Tongue (tissue), 2 donors: ENCODE results near the gene ITIH2. TPM values are rescaled to one million over a fixed set of nuclear protein-coding genes. Genes with fewer than 3 reads are reported as not detected.
"Not testable (repeated sequence)": the region's sequence is repeated elsewhere in the genome, so short reads cannot be mapped to it uniquely, and the experiment has no call there.

Experiments
- DNase-seq: peaks from one replicate; pipeline ENCODE4 v3.0.0-alpha.2; 2015
- total RNA-seq: library from RNA; depleted of rRNA; stranded (reverse); fragments of >200 nt; gene quantifications from one replicate; pipeline ENCODE4 v1.2.3, GENCODE V29; 2014

Gene ITIH2
- total RNA-seq, 1 donor from 2014 or later = not detected

GRCh38 chr10:7750222-7750621 is 47.1 kb downstream of the ITIH2 start:
- no peak for DNase-seq

DNA sequence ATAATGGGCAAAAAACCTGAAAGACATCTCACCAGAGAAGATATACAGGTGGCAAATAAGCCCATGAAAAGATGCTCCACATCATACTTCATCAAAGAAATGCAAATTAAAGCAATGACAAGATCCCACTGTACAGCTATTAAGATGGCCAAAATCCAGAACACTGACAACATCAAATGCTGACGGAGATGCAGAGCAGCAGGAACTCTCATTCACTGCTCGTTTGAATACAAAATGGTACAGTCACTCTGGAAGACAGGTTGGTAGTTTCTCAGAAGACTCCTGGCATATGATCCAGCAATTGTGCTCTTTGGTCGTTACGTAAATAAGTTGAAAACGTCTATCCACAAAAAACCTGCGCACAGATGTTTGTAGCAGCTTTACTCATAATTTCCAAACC is 49.1 kb downstream of the ITIH2 start:
- no peak for DNase-seq

DNA sequence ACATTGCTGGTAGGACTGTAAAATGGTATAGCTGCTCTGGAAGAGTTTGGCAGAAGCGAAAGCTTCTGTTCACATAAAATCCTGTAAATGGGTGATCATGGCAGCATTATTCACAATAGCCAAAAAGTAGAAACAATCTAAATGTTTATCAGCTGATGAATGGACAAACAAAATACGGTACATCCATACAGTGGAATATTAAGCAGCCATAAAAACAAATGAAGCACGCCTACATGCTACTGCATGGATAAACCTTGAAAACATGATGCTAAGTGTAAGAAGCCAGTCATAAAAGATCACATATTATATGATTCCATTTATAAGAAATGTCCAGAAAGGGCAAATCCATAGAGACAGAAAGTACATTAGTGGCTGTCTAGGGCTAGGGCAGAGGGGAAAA is 52.0 kb downstream of the ITIH2 start:
- DNase-seq = no peak

- DNase-seq = no peak
These were observed 53.4 kb downstream of the ITIH2 start for GRCh38 chr10:7756360-7756992.

DNA sequence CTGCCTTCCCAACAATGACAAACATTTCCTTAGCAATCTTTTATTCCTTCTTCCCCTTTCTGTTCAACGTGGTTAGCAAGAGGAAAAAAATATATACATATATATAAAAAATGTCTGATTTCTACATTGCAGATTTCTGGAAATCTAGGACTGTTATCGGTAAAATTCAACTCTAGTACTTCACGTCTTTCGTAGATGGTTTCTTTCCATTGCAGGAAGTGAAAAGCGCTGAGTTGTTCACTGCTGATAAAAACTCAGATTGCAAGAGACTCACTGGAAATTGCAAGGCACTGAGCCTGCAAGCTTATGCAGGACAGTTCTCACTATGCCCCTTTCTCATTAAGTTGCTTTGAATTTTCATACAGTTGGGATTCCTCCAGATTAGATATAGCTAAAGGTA is 60.8 kb downstream of the ITIH2 start:
- DNase-seq = no peak

- DNase-seq = no peak
These were observed 63.1 kb downstream of the ITIH2 start for GRCh38 chr10:7766241-7766640.

DNA sequence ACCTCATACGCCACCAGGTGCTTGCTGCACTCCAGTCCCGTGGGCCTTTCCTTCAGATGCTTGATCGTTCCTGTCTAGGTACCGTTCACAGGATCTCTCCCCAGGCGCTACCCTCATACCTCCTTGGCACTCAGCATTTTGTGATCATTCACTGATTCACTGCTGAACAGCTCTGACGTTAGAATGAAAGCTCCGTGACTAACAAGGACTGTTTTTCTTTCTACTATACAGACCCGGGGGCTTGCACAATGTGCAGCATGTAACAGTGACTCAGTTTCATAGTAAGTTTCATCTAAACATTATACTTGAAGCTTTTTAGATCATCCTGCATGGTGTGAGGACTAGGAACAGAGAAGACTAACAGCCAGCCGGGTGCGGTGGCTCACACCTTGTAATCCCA is 64.1 kb downstream of the ITIH2 start:
- no peak for DNase-seq

DNA sequence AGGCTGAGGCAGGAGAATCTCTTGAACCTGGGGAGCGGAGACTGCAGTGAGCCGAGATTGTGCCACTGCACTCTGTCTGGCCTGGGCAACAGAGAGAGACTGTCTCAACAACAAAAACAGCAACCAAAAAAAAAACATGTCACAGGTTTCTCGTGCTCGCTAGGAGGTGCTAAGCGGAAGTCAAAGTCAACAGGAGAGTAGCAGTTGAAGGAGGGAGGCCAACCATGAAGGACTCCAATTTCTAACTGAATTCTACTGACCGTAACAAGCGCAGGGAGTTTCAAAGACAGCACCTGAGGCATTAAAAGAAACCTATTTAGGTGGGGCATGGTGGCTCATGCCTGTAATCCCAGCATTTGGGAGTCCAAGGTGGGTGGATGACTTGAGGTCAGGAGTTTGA is 65.3 kb downstream of the ITIH2 start:
- DNase-seq = no peak

DNA sequence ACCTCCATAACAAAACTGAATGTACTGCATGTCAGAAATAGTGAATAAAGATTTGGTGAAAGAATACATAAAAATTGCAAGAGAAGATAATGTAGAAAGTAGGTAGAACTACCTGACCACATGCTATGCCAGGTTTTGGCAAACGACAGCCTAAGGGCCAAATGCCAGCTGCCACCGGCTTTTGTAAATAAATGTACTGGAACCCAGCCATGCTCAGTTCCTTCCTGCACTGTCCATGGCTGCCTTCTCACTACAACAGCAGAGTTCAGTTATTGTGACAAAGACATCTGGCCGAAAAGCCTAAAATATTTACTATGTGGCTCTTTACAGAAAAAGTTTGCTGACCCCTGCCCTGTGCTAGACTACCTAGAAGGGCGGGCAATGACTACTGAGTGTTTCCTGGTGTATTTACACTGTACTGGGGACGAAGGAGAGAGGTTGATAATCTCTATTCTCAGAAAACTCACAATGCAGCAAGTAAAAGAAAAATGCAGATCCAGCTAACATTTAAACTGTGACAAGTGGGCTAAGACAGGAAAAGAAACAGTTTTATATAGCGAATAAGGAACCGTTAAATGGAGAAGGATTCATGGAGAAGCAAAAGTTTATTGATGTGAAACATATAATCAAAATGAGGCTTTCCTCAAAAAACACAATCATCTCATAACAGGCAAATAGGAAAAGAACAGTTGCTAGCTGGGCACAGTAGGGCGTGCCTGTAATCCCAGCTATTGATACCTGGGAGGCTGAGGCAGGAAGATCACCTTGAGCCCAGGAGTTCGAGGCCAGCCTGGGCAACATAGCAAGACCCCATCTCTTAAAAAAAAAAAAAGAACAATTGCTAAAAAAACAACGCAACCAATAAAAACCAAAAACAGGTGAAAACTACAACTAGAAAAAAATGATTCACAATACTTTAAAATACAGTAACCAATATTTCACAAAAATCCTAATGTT is 71.0 kb downstream of the ITIH2 start:
- no peak for DNase-seq

- DNase-seq = no peak
These were observed 73.7 kb downstream of the ITIH2 start for GRCh38 chr10:7776777-7777176.

GRCh38 chr10:7782194-7782593 is 79.1 kb downstream of the ITIH2 start:
- DNase-seq = not testable (repeated sequence)

GRCh38 chr10:7786430-7786829 is 83.3 kb downstream of the ITIH2 start:
- DNase-seq = no peak

DNA sequence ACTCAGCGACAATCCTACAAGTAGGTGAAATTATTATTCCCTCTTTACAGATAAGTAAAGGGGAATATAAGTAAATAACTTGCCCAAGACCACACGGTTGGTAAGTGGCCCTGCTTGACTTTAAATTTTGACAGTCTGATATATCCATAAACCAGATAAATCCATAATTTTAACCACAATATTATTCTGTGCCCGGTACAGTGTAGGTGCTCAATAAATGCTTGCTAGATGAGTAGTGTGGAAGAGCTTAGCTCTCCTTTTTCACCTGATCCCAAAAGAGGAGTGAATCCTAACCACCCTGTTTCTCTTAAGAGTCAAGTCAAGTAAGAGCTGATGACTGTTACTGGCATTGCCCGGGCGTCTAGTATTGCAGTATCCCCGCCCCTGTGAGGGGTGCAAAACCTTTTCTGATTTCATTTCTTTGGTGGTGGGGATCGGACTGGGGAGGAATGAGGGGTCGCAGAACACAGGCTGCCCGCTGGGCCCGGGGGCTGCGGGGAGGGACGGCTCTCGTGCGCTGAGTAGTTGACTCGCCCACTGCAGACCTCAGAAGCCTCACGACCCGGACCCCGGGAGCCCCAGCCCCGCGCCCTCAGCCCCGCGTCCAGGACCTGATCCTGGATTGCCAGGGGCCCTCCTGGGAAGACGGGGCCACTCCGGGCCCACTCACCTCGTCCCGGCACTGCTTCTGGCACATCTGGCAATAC is 84.2 kb downstream of the ITIH2 start:
- peak; percentile 12 for DNase-seq

GRCh38 chr10:7787857-7788638 is 84.9 kb downstream of the ITIH2 start, which contains the start of the genes ATP5F1C and KIN:
TSS of gene ATP5F1C (plus strand) at chr10:7788177. CDS start at chr10:7788208, 31 bp downstream.
TSS of gene KIN (minus strand) at chr10:7787993. CDS start at chr10:7787933, 60 bp downstream.
- peak; percentile 99 for DNase-seq

GRCh38 chr10:7788639-7789286 is 85.6 kb downstream of the ITIH2 start:
- DNase-seq = peak; percentile 54

- DNase-seq = peak; percentile 16
These were observed 86.3 kb downstream of the ITIH2 start for GRCh38 chr10:7789390-7789789.

GRCh38 chr10:7792541-7792940 is 89.4 kb downstream of the ITIH2 start:
- no peak for DNase-seq

DNA sequence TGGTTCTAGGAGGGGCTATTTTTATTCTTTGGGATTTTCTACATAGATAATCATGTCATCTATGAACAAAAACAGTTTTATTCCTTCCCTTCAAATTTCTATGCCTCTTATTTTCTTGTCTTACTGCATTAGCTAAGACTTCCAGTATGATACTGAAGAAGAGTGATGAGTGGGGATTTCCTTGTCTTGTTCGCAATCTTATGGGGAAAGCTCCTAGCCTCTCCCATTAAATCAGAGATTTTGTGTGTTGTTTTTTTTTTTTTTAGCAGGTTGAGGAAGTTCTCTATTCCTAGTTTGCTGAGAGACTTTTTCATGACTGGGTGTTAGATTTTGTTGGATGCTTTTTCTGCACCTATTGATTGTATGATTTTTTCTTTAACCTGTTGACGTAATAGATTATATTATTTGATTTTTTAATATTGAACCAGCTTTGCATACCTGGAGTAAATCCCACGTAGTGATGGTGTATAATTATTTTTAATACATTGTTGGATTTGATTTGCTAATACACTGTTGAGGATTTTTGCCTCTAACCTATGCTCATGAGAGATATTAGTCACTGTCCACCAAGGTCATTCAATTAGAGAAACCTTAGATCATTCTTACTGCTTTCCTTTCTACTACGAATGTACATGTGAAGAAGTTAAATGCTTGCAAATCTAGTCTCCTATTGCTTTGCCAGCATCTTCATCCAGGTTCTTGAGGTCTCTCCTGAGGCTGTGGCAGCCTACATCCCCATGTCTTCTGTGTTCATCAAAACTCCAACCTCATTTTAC is 91.3 kb downstream of the ITIH2 start:
- DNase-seq = no peak

- DNase-seq = no peak
These were observed 92.5 kb downstream of the ITIH2 start for GRCh38 chr10:7795605-7796004.

- DNase-seq = no peak
These were observed 94.5 kb downstream of the ITIH2 start for GRCh38 chr10:7797582-7797981.
